ENCODE measurements around the gene SPDYE2. TPM values are rescaled to one million over a fixed set of nuclear protein-coding genes. Genes with fewer than 3 reads are reported as not detected.
"Not testable (repeated sequence)": the region's sequence is repeated elsewhere in the genome, so short reads cannot be mapped to it uniquely, and the experiment has no call there.

Gene SPDYE2
- total RNA-seq (10 to 100 TPM in 1 of 2 donors, 1 to 10 TPM in 1; 5.4 to 15.6 TPM), polyA plus RNA-seq (ENCODE audit: insufficient read depth, low read depth, low replicate concordance) (19.5 TPM)
- long read RNA-seq, donor 1, result 0 reads
- long read RNA-seq, donor 2, result 0 reads

- H3K4me3 ChIP-seq; H3K36me3 ChIP-seq (ENCODE audit: low read depth, missing control alignments); H3K27ac ChIP-seq; intact Hi-C loops (cut with DNase I; ENCODE audit: low total_unique reads); H3K27me3 ChIP-seq; H3K9me3 ChIP-seq; H3K4me1 ChIP-seq; DNase-seq: not testable (repeated sequence)
- WGBS, 2 donors, result no CpG with 5 or more reads among the region's 6 CpGs
Measured at GRCh38 chr7:102550808-102551422, at the start of gene SPDYE2. Gene SPDYE2, plus strand, starts transcription at chr7:102551226. Its CDS starts 2,030 bp downstream, at chr7:102553256.

GRCh38 chr7:102503141-102503540, 47.9 kb upstream of the SPDYE2 start:
- DNase-seq; H3K27me3 ChIP-seq; H3K36me3 ChIP-seq (ENCODE audit: low read depth, missing control alignments); H3K27ac ChIP-seq; H3K4me1 ChIP-seq; intact Hi-C loops (cut with DNase I; ENCODE audit: low total_unique reads); H3K9me3 ChIP-seq; H3K4me3 ChIP-seq: not testable (repeated sequence)
- no CpG with 5 or more reads among the region's 12 CpGs for WGBS, 2 donors

- H3K27me3 ChIP-seq; H3K4me1 ChIP-seq; H3K36me3 ChIP-seq (ENCODE audit: low read depth, missing control alignments); H3K4me3 ChIP-seq; H3K27ac ChIP-seq; H3K9me3 ChIP-seq; intact Hi-C loops (cut with DNase I; ENCODE audit: low total_unique reads); DNase-seq: not testable (repeated sequence)
- no CpG with 5 or more reads among the region's 24 CpGs for WGBS, 2 donors
Measured at GRCh38 chr7:102505298-102506185, 45.5 kb upstream of the SPDYE2 start.

GRCh38 chr7:102507410-102508088, 43.5 kb upstream of the SPDYE2 start:
- WGBS, 2 donors, result 94% methylated on average over 2 of the region's 8 CpGs; no CpG with 5 or more reads in 1 of the 2 donors
- H3K4me1 ChIP-seq; H3K9me3 ChIP-seq; H3K27ac ChIP-seq; H3K4me3 ChIP-seq; H3K27me3 ChIP-seq; H3K36me3 ChIP-seq (ENCODE audit: low read depth, missing control alignments); DNase-seq; intact Hi-C loops (cut with DNase I; ENCODE audit: low total_unique reads): not testable (repeated sequence)

GRCh38 chr7:102510575-102510974, 40.5 kb upstream of the SPDYE2 start:
- H3K4me1 ChIP-seq; H3K27me3 ChIP-seq; H3K9me3 ChIP-seq; H3K4me3 ChIP-seq; DNase-seq; intact Hi-C loops (cut with DNase I; ENCODE audit: low total_unique reads); H3K27ac ChIP-seq; H3K36me3 ChIP-seq (ENCODE audit: low read depth, missing control alignments): not testable (repeated sequence)
- WGBS, 2 donors, result 82% methylated on average over 5 of the region's 8 CpGs; no CpG with 5 or more reads in 1 of the 2 donors

GRCh38 chr7:102511860-102512522, 39.0 kb upstream of the SPDYE2 start:
- H3K27me3 ChIP-seq; H3K36me3 ChIP-seq (ENCODE audit: low read depth, missing control alignments); H3K4me3 ChIP-seq; DNase-seq; H3K9me3 ChIP-seq; intact Hi-C loops (cut with DNase I; ENCODE audit: low total_unique reads); H3K27ac ChIP-seq; H3K4me1 ChIP-seq: not testable (repeated sequence)
- no CpG with 5 or more reads among the region's 30 CpGs for WGBS, 2 donors

- H3K4me1 ChIP-seq; H3K9me3 ChIP-seq; intact Hi-C loops (cut with DNase I; ENCODE audit: low total_unique reads); H3K27me3 ChIP-seq; H3K4me3 ChIP-seq; H3K36me3 ChIP-seq (ENCODE audit: low read depth, missing control alignments): not testable (repeated sequence)
- WGBS, 2 donors, result 8 to 15% methylated on average over 2 to 5 of the region's 5 CpGs
- H3K27ac ChIP-seq, result peak overlapping the region; percentile 36 to 55
- DNase-seq, result peak; percentile 15
Measured at GRCh38 chr7:102512642-102513221, 38.3 kb upstream of the SPDYE2 start.

- WGBS, 2 donors, result 50% methylated on average over 2 of the region's 15 CpGs; no CpG with 5 or more reads in 1 of the 2 donors
- H3K4me1 ChIP-seq; H3K36me3 ChIP-seq (ENCODE audit: low read depth, missing control alignments); H3K27ac ChIP-seq; intact Hi-C loops (cut with DNase I; ENCODE audit: low total_unique reads); H3K9me3 ChIP-seq; DNase-seq; H3K27me3 ChIP-seq; H3K4me3 ChIP-seq: not testable (repeated sequence)
Measured at GRCh38 chr7:102514881-102515721, 35.9 kb upstream of the SPDYE2 start.

- H3K4me1 ChIP-seq; H3K27ac ChIP-seq; H3K4me3 ChIP-seq; H3K27me3 ChIP-seq; DNase-seq; intact Hi-C loops (cut with DNase I; ENCODE audit: low total_unique reads); H3K9me3 ChIP-seq; H3K36me3 ChIP-seq (ENCODE audit: low read depth, missing control alignments): not testable (repeated sequence)
- no CpG with 5 or more reads among the region's 3 CpGs for WGBS, 2 donors
Measured at GRCh38 chr7:102515889-102516288, 35.1 kb upstream of the SPDYE2 start.

GRCh38 chr7:102516951-102517350, 34.1 kb upstream of the SPDYE2 start:
- H3K9me3 ChIP-seq; DNase-seq; H3K4me1 ChIP-seq; H3K4me3 ChIP-seq; intact Hi-C loops (cut with DNase I; ENCODE audit: low total_unique reads); H3K36me3 ChIP-seq (ENCODE audit: low read depth, missing control alignments); H3K27me3 ChIP-seq; H3K27ac ChIP-seq: not testable (repeated sequence)
- WGBS, 2 donors, result no CpG with 5 or more reads among the region's 10 CpGs

Measured in testis (tissue), 5 donors.